ENCODE measurements around the gene WHAMM.
A peak's percentile ranks its signal among the peaks of the same experiment; 100 is the strongest.
"Not testable (repeated sequence)": the region's sequence is repeated elsewhere in the genome, so short reads cannot be mapped to it uniquely, and the experiment has no call there.

WHAMM gene, protein sequence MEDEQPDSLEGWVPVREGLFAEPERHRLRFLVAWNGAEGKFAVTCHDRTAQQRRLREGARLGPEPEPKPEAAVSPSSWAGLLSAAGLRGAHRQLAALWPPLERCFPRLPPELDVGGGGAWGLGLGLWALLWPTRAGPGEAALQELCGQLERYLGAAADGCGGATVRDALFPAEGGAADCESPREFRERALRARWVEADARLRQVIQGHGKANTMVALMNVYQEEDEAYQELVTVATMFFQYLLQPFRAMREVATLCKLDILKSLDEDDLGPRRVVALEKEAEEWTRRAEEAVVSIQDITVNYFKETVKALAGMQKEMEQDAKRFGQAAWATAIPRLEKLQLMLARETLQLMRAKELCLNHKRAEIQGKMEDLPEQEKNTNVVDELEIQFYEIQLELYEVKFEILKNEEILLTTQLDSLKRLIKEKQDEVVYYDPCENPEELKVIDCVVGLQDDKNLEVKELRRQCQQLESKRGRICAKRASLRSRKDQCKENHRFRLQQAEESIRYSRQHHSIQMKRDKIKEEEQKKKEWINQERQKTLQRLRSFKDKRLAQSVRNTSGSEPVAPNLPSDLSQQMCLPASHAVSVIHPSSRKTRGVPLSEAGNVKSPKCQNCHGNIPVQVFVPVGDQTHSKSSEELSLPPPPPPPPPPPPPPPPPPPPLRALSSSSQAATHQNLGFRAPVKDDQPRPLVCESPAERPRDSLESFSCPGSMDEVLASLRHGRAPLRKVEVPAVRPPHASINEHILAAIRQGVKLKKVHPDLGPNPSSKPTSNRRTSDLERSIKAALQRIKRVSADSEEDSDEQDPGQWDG

DNA sequence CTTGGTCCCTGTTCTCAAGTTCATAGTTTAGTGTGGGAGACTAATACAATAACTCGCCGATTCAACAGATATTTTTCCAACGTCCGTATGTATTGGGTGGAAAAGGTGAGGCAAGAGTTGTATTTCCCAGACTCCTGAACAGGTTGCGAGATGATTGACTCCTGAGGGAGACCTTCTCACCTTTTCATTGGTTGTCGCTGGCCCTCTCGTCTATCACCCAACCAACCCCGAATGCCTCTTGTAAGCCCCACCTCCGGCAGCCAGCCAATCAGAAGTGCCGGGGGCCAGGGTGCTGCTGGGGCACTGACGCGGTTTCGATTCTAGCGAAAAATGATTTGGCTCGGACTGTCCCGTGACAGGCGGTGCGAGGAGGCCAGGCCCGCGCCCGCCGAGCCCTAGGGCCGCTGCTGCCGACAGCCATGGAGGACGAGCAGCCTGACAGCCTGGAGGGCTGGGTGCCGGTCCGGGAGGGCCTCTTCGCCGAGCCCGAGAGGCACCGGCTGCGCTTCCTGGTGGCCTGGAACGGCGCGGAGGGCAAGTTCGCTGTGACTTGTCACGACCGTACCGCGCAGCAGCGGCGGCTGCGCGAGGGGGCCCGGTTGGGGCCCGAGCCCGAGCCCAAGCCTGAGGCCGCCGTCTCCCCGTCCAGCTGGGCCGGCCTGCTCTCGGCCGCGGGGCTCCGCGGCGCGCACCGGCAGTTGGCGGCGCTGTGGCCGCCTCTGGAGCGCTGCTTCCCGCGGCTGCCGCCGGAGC, at the start of gene WHAMM:
Gene WHAMM (plus strand): TSS at position 321 of the 753 bp plus-strand sequence. CDS start 99 bp downstream, at position 420.
- peak; percentile 98 for DNase-seq

DNA sequence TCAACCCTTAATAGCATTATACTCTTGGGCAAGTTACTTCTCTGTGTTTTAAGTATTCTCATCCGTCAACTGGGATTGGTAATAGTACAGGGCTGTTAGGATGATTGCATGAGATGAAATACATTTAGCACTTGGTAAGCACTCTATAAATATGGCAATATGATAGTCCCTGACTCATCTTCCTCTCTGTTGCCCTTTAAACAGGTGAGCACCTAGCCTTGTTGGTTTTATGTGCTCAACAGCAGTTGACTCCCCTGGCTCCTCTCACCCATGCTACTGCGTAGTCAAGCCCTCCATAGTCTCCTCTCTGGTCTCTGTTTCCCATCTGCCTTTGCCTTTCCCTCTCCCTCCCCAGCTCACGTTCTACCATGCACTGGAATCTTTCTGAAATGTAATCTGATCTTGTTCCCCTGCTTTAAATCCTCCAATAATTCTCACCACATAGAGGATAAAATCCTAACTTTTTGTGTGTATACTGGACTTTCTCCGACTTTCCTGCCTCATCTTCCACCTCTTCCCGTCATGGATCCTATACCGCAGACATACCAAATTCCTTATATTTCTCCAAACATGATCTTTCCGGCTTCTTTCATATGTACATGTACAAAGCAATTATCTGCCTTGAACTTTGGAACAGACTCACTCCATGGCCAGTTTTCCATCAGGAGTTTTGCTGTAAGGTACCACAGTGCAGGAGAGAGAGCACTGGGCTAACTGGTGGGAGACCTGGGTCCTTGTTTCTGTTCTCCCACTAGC, 45.9 kb upstream of the WHAMM start:
- no peak for DNase-seq

DNA sequence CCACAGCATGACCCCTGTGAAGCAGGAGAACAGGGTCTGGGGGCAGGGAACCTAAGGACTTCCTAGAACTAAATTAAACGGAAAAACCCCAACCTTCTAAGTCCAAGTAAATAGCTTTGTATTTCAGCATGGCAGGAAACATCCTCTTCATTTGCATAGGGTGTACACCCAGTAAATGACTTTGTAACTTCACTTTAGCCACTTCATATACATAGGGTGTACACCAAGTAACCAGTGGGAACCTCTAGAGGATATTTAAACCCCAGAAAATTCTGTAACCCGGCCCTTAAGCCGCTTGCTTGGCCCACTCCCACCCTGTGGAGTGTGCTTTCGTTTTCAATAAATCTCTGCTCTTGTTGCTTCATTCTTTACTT, 45.3 kb upstream of the WHAMM start:
- no peak for DNase-seq

DNA sequence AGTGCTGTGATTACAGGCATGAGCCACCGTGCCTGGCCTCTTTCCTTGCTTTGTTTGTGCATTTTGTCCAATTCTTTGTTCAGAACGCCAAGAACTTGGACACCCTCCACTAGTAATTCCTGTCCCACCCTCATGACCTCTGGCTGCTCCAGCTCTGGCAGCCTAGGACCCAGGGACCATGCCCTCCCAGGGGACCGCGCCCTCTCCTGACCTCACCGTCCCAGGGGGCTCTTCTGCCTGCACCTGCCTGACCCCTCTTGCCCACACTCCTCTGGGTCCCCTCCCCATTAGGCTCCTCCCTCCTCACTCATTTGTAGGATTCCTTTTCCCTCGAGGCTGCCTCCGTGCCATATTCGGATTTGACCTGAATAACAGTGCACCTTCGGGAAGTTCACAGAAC, 44.7 kb upstream of the WHAMM start:
- no peak for DNase-seq

DNA sequence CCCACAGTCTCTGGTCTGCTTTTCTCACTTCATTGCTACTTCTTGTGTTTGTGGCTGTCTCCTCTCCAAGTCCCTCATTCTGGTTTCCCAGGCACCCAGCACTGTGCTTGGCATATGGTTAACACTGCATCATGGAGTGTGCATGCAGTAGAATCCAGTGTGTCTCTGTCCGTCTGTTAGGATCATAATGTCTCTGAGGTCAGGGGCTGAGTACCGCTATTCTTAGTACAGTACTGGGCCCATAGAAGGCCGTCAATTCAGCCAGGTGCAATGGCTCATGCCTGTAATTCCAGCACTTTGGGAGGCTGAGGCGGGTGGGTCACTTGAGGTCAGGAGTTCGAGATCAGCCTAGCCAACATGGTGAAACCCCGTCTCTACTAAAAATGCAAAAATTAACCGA, 43.2 kb upstream of the WHAMM start:
- DNase-seq, result not testable (repeated sequence)

DNA sequence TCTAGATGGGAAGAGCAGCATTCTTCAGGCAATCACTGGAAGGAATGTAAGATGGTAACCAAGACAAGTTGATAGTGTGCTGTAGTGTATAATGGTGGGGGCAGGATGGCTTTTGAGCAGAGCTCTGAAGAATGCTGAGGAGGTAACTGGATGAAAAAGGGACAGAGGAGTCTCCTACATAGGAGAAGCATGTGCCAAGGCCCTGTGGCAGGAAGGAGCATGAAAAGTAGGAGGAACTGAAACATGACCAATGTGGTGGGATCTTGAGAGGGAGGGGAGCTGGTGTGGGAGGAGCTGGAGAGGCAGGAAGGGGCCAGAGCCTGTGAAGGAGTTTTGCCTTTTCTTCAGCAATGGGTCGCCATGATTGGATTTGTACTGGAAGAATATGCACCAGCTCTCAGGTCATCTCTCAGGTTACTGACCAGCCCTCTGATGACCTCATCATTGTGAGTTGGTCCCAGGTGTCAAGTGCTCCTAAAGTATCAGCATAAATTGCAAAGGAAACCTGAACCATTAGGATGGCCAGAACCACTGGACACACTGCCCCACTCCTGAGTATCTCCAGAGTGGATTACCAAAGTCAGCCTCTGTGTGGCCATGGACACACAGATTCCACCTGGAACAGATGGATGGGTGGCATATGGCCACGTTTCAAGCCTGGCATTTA, 42.1 kb upstream of the WHAMM start:
- DNase-seq, result no peak

DNA sequence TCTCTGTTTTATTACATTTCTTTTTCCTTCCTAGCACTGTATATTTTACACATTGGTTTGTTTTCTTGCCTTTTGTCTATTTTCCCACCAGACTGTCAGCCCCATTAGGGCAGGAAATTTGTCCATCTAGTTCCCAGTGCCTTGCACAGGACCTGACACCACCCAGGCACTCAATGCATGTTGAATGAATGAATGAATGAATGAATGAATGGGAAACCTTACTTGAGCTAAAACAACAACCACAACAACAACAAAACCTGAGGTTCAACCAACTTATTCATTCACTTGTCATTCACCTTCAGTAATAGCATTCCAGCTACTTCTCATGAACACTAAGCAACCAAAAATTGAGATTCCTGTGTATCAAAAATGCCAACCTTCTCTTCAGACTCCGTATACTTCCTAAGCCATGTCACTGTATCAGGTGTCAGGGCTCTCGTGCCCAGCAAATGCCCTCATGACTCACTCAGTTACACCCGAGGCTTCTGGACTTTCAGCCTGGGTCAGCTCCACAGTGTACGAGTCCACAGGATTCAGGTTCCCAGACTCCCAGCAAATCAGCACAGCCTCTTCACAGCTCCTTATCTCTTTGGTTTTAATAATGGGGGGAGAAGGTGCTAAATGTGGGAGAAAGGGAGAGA, 40.9 kb upstream of the WHAMM start:
- no peak for DNase-seq

DNA sequence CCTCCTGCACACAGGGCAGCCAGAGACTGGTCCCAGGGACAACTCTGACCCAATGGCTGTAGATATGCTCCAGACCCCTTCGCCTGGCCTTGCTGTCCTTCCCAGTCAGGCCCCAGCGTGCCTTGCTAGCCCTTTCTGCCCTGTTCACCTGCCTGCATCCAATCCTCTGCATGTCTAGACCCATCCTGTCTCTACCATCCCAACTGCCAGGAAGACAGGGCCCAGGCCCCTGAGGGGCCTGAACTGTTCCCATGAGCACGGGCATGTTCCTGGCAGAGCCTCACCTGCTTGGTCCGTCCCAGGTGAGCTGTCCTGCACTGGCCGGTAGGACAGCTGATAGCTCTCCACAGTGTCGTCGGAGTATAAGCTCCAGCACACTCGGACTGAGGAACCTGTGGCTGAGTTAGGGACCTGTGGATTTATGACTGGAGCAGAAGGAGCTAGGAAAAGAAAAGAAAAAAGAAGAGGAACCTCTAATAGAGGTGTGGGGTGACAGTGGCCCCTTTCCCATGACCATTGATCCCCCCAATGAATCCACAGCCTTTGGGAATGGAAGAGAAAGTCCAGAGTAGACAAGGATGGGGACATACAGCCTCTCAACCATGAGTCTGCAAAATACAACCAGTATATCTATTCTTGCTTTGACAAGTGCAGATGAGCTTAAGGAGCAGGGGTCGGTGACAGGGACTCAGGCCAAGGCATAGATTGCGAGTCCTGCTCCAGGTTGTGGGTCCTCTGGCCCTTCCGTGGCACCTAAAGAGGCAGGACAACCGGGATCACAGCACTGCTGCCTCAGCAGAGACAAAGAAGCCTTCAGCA, 37.4 kb upstream of the WHAMM start:
- DNase-seq, result no peak

DNA sequence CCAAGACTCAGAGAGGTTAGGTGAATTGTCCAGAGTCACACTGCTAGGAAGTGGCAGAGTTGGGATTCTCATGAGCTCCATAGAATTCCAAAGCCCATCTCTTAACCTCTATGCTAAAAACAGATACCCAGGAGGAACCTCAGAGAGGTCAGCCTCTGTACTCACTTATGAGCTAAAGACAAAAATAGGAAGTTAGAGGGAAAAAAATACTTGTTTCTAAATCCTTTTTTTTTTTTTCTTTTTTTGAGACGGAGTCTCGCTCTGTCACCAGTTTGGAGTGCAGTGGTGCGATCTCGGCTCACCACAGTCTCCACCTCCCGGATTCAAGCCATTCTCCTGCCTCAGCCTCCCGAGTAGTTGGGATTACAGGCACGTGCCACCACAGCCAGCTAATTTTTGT, 34.9 kb upstream of the WHAMM start:
- DNase-seq, result no peak

DNA sequence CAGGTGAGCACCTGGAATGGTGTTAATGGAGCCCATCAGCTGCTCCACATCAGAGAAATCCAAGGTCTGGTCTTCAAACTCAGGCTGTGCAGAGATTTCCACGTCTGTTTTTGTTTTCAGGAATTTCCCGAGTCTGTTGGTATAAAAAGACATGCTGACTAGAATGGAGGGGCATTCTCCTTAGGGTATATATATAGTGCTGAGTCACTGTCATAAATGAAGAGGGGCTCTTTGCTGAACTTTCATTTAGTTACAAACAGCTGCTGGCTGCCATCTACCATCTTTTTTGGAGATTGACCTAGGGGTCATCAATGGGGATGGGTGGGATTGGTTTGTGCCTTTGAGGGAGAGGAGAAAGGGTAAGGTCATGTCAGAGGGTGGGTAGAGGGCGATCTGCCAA, 30.7 kb upstream of the WHAMM start:
- DNase-seq, result no peak

DNA sequence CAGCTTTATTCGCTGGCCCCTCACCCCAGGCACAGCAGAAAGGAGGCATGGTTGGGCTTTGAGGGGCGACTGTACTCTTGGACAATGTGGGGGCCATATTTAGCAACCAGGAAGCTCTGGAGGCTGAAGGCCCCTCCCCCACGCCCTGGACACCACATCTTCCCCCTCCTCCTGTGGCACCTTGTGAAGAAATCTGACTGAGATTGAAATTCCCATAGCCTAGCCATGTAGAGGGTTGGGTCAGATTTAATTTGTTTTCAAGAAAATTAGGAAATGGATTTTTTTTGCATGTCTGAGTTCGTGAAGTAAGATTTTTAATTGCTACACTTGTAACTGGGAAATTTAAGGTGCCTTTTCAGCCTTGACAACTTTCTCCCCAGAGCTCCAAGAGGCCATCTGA, 28.1 kb upstream of the WHAMM start:
- DNase-seq, result no peak

DNA sequence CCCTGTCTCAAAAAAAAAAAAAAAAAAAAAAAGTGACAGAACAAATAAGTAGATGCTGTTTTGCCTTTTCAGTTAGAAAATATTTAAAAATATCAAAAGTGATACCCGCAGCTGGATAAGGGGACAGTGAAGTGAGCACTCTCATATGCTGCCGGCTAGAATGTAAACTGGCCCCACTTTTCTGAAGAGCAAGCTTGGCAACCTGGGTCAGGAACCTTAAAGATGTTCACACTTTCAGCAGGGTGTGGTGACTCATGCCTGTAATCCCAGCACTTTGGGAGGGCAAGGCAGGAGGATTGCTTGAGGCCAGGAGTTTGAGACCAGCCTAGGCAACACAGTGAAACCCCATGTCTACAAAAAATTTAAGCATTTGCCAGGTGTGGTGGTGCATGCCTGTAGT, 20.9 kb upstream of the WHAMM start:
- no peak for DNase-seq

DNA sequence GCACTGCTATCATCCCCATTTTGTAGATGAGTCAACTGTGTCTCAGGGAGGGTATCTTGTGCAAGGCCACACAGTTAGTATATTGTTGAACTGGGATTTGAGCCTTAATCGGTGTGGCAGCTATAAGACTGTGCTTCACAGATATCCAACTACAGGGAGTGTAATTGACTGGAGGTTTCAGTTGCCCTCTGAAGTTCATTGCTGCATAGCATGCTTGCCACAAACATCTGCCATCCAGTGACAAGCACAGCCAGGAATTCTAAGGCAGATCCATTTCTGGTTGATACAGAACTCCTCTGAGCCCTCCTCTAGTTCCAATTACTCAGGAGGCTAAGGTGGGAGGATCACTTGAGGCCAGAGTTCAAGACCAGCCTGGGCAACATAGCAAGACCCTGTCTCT, 19.9 kb upstream of the WHAMM start:
- no peak for DNase-seq

DNA sequence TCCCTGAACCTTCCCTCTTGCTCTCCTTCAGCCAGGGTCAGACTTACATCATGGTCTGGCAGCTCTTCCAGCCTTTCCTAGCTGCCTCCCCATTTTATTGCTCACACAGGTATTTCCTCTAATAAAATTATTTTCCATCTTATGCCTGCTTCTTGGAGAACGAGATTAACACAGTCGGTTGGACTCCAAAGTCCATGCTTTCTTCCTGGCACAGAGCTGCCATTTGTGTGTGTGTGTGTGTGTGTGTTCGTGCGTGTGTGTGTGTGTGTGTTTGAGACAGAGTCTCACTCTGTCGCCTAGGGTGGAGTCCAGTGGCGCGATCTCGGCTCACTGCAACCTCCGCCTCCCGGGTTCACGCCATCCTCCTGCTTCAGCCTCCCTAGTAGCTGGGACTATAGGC, 19.1 kb upstream of the WHAMM start:
- DNase-seq, result no peak

DNA sequence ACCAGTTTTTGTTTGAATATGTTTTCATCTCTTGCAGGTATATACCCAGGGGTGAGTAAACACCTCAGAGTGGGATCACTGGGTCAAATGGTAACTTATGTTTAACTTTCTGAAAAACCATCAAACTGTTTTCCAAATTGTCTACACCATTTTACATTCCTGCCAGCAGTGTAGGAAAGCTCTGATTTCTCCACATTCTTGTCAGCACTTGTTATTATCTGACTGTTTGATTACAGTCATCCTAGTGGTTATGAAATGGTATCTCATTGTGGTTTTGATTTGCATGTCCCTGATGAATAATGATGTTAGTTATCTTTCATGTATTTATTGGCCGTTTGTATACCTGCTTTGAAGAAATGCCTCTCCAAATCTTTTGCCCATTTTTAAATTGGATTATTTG, 17.4 kb upstream of the WHAMM start:
- DNase-seq, result no peak

DNA sequence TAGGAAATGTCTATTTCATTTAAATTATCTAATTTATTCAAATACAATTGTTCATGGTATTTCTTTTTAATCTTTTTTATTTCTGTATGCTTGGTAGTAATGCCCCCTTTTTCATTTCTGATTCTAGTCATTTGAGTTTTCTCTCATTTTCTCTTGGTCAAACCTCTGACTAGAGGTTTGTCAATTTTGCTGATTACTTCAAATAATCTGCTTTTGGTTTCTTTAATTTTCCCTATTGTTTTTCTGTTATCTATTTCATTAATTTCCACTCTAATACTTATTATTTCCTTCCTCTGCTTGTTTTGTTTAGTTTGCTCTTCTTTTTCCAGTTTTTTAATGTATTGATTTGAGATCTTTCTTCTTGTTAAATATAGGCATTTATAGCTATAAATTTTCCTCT, 15.7 kb upstream of the WHAMM start:
- no peak for DNase-seq

DNA sequence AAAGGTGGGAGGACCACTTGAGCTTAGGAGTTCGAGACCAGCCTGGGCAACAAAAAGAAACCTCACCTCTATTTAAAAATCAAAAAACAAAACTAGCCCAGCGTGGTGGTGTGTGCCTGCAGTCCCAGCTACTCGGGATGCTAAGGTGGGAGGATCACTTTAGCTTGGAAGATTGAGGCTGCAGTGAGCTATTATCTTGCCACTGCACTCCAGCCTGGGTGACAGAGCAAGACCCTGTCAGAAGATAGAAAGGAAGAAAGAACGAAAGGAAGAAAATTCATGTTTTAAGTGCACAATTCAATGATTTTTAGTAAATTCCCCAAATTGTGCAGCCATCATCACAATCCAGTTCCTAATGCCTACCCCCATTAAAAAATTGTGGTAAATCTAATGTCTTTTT, 11.3 kb upstream of the WHAMM start:
- no peak for DNase-seq

DNA sequence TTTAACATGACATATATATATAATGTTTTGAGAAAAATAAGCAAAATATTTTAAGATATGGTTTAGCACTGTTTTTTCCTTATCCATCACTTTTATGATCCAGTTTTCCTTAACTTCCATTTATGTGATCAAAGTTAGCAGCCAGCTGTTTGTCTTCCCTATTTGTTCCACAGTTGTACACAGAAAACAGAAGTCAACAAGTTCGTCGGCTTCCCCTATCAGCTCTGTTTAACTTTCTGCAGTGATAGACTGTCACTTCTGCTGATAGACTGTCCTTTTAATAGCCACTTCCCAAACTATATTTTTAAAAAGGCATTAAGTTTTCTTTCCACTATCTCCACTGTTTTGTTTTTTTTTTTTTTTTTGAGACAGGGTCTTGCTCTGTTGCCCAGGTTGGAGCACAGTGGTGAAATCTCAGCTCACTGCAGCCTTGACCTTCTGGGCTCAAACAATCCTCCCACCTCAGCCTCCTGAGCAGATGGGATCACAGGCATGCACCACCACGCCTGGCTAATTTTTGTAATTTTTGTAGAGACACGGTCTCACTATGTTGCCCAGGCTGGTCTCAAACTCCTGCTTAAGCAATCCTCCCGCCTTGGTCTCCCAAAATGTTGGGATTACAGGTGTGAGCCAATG, 10.8 kb upstream of the WHAMM start:
- no peak for DNase-seq

DNA sequence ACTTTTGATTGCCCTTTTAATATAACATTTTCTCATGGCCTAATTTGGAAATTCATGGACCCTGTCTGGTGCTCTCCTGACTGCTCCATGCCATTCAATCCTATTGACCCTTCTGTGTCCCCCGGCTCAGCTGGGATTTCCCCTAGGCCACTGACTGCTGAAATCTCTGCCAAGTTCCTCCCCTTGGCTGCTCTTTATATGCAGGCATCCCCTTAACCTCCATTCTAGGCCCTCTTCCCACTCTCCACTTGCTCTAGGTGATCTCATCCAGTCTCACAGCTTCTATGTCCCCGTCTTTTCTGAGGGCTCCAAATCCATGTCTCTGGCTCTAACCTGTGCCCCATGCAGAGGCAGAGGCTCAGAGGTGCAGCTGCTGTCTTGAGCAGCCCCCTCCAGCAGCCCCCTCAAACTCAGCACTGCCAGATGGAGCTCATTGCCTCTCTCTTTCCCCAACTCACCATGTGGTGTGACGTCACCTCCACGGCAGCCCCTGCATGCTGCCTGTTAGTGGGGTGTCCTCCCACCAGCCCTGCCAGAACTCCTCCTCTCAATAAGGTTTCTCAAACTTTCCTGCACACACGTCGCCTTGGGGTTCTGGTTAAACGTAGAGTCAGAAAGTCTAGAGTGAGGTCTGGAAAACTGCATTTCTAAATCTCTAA, 10.1 kb upstream of the WHAMM start:
- DNase-seq, result no peak

DNA sequence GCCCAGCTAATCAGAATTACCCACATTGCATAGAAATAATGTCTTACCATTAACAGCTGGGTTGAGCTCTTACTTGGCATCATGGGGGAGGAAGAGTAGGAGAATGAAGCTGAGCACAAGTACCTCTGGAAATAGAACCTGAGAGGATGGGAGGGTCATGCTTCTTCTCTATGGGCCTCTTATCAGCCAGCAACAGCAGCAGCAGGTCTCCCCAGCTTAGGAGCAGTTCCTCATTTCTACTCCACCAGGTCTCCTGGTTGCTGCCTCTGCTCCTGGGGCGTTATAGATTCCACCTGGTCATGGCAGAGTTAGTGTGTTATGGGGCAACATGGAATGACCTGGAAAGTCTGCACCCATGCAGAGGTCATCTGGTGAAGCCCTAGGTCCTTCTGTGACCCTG, 6.9 kb upstream of the WHAMM start:
- DNase-seq, result no peak

Data from CD4-positive, alpha-beta T cell treated with Interleukin-17A for 1 hour (primary cell).